HG03439 (cell line): ENCODE data around the gene SNX8.

Experiments
- ATAC-seq: cut with Tn5 transposase; IDR thresholded peaks from one replicate; pipeline ENCODE4 v1.9.1; 2021; ENCODE audit warnings: mild to moderate bottlenecking, moderate library complexity; ENCODE audit not compliant: unreplicated experiment

The SNX8 gene

DNA sequence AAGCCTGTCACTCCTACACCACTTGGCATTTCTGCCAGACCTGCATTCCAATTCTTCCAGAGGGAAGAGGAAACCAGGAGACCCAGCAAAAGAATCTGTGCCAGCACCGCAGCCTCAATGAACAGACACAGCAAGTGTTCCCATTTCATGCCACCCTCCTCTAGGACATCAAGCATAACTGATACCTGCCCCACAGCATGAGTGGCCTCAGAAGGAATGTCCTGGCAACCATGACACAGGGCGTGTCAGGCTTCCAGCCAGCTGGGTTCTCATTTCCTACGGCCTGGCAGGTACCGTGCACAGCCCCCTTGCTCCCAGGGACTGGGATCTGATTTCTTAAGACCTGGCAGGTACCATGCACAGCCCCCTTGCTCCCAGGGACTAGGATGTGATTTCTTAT, 89.3 kb downstream of the SNX8 start:
- ATAC-seq, result no peak

DNA sequence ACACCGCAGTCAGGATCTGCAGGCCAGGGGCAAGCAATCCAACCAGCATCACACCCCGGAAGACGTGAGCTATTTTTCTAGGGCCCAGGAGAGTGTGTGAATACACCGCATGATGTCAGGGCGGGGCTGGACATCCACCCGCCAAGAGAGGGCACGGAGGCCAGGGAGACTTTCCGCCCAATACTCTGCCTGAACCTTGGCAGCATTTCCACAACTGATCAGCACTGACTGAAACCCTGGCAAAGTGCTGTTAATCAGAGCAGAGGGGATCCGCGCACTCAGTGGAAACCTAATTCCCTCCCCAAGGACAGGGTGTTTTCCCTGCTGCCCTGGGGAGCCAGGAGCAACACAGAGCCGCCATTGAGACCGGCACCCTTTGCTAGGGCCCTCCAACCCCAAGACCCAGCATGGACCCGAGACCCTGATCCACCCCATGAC, 89.7 kb downstream of the SNX8 start:
- ATAC-seq, result no peak

GRCh38 chr7:2223321-2223720, 90.9 kb downstream of the SNX8 start:
- no peak for ATAC-seq

GRCh38 chr7:2222516-2222915, 91.7 kb downstream of the SNX8 start:
- ATAC-seq, result no peak

DNA sequence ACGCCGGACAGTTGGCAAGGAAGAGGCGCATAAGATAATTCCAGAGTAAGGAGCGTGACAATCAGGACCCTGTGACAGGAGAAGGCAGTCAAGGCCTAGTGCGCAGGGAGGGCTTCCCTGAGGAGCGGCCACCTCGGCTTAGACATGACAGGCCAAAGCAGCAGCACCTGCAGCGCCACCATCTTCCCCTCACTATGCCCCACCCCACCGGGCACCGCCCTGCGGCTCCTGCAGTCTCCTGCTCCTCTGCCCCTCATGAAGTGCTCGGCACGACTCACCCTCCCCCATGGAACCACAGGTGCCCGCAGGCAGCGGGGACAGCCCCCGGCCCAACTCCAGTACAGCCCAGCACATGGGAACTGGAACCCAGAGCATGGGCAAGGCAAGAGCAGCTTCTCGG, 93.3 kb downstream of the SNX8 start:
- ATAC-seq, result no peak

- ATAC-seq, result no peak
Observed at GRCh38 chr7:2220506-2220905, 93.7 kb downstream of the SNX8 start.

- no peak for ATAC-seq
Observed at GRCh38 chr7:2220030-2220429, 94.2 kb downstream of the SNX8 start.

DNA sequence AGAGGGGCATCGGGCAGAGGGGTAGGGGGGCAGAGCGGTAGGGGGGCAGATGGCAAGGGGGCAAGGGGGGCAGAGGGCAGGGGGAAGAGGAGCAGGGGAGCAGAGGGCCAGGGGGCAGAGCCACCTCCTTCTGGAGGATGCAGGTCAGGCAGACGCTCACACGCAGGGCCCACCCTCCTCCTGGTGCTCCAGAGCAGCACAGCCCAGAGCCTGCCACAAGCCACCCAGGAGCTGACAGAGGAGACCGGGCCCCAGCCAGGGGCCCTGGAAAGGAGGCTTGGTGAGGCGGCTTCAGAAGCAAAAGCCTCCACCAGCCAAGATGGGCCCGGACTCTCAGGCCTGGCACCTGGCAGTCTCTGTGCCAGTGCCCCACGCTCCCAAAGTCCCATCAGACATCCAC, 94.6 kb downstream of the SNX8 start:
- ATAC-seq, result no peak

DNA sequence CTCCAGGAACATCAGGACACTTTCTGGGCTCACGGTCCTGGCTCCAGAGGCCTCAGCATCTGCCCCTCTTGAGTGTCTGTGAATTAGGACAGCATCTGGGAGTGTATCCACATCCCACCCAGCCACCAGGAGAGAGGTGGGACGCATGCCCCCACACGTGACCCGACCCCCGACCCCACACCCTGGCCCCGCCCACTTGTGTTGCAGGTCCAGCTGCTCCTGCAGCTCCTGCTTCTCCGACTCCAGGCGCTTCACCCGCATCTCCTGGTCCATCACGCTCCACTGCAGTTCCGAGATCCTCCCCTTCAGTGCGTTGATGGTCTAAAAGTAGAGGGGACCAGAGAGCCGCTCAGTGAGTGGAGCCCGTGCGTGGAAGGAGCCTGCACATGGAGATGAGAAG, 95.1 kb downstream of the SNX8 start:
- ATAC-seq, result no peak

GRCh38 chr7:2218444-2218785, 95.8 kb downstream of the SNX8 start:
- ATAC-seq, result no peak

GRCh38 chr7:2217716-2218443, 96.4 kb downstream of the SNX8 start:
- ATAC-seq, result no peak

GRCh38 chr7:2217206-2217605, 97.0 kb downstream of the SNX8 start:
- ATAC-seq, result no peak

DNA sequence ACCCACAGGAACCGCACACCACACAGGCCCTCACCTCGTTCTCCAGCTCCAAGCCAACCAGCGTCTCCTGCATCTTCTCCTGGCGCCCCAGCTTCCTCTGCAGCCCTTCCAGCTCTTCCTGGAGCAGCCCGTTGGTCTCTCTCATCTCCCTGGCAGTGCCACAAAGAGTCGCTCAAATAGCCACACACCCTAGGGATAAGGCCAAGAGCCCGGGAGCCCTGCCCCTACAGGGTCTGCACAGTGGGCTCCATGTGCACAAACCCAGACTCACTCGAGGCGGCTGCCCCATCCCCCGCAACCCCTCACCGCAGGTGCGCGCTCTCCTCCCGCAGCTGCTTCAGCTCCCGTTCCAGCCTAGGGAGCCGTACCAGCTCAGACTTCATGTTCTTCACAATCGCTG, 98.4 kb downstream of the SNX8 start:
- ATAC-seq, result no peak

DNA sequence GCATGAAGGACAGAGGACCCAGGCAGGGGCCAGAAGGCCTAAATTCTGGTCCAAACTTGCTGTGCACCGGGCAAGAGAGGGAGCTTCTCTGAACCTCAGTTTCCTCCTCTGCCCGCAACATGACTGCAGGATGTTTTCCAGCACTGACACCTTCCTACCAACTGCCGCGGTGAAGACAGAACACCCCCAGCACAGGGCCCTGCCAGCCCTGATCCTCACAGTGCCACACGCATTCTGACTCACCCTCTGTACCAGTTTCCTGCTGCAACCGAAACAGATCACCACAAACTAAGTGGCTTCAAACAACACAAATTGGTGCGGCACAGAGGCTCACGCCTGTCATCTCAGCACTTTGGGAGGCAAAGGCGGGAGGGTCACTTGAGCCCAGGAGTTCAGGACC, 99.6 kb downstream of the SNX8 start:
- ATAC-seq, result no peak

- no peak for ATAC-seq
Observed at GRCh38 chr7:2213551-2214215, 100.6 kb downstream of the SNX8 start.

- ATAC-seq, result no peak
Observed at GRCh38 chr7:2212906-2213305, 101.3 kb downstream of the SNX8 start.

DNA sequence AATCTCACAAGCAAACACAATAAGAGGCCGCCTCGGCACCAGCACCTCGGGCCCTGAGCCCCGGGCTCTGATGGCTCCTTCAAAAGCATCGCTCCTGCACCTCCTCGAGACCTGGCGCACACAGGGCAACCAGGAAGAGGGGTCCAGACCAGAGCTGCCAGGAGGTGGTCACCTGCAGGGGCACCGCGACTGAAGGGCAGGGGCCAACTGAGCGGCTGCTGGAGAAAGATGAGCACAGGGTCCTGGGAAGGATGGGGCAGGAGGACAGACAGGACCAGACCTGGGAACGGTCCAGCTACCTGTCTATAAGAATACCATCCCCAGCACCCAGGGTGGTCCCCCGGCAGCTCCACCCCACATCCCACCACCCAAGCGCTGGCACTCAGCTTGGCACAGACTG, 102.3 kb downstream of the SNX8 start:
- ATAC-seq, result no peak

- no peak for ATAC-seq
Observed at GRCh38 chr7:2211259-2211880, 102.9 kb downstream of the SNX8 start.

DNA sequence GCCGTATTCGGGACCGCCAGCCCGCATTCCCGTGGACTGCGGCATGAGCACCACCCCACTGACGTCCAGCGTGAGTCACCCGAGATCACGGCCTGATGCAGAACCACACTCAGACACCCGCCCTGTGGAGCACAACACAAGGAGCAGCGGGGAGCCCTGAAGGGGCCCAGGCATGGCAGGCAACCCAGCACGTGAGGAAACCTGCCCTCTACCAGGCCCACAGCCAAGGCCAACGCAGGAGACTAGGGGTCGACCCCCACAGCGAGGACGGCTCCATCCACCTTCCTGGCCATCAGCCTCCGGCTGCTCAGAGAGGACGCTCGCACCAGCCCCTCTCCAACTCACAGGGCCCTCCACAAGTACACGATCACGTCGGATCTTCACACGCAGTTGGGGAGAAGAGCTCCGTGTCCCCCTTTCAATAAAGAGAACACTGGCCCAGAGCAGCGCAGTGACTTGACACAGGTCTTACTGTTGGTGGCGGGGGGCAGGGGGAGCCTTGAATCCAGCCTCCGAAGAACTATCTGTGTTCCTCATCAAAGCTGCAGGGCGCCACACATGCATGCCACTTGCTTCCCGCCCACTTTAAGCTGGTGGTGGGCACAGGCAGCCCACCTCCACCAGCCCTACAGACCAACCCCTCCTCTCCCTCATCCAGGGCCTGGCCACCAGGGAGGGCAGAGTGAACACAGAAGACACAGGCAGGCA, 103.5 kb downstream of the SNX8 start:
- no peak for ATAC-seq

GRCh38 chr7:2209961-2210323, 104.3 kb downstream of the SNX8 start:
- no peak for ATAC-seq

- no peak for ATAC-seq
Observed at GRCh38 chr7:2209146-2209960, 104.9 kb downstream of the SNX8 start.
